Superior temporal gyrus (tissue), 1 donor: Measurements from ENCODE around the gene ZNF429.
"Not testable (repeated sequence)": the region's sequence is repeated elsewhere in the genome, so short reads cannot be mapped to it uniquely, and the experiment has no call there.

Experiments
- DNase-seq: peaks from one replicate; pipeline ENCODE4 v3.0.0-alpha.2; 2016; ENCODE audit errors: extremely low spot score

The ZNF429 gene

GRCh38 chr19:21590867-21591266 lies 85.5 kb downstream of the ZNF429 start:
- DNase-seq, result no peak

GRCh38 chr19:21593008-21593481 lies 87.6 kb downstream of the ZNF429 start:
- DNase-seq, result no peak

DNA sequence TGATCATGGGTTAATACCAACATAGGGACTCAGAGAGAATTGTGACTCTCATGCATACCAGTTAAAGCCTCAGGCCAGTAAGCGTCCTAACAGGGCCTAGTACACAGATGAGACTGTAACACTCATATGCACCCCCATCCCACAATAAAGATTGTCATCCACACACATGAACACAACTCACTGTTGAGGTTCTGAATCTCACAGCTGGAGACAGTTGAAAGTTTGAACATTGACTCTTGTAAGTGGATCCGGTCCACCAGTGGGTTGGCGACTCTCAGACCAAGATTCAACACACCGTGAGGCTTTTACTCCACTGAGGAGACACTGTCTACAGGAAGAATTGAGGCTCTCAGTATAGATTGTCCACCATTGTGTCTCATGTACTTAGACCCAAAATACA lies 88.1 kb downstream of the ZNF429 start:
- DNase-seq, result no peak

GRCh38 chr19:21593934-21594820 lies 88.8 kb downstream of the ZNF429 start:
- DNase-seq, result no peak

DNA sequence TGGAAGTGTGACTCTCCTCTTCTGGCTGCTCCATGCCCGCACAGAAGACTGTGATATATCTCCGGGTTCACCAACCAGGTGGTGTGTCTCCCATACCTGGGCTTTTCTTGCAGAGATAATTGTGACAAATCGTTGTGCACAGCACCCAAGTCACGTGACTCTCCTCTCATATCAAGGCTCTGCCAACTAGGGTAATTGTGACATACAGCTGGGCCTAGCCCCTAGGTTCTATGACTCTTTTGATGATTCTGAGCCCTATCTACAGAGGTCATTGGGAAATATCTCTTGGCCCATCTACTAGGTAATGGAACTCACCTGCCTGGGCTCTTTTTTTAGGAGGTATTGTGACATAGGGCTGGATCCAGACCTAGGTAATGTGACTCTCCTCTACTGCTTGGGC lies 89.8 kb downstream of the ZNF429 start:
- DNase-seq, result no peak

DNA sequence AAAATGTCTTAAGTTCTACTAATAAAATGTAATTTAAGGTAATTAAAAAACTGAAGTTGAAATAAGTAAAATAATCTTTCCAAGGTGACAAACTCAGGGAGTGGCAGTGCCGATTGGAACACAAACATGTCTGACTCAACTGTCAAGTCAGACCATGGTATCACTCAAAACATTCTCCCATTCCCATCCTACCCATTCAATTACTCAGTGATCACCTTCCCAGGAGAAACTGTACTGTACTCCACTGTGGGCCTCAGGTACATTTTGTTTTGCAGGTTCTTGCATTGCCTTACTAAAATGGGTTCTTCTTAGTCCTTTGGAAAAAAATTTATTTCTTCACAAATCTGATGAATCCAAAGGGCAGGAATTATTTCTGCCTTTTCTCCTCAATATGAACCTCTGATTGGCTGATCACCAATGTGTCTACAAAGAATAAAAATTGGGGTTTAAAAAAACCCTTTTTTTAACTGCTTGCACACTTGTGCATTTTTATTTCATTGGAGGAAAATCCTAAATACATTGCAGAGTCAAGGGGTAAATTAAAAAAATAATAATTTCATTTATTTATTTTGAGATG lies 96.8 kb downstream of the ZNF429 start:
- no peak for DNase-seq

- DNase-seq, result not testable (repeated sequence)
These were observed 97.4 kb downstream of the ZNF429 start for GRCh38 chr19:21602659-21603430.

DNA sequence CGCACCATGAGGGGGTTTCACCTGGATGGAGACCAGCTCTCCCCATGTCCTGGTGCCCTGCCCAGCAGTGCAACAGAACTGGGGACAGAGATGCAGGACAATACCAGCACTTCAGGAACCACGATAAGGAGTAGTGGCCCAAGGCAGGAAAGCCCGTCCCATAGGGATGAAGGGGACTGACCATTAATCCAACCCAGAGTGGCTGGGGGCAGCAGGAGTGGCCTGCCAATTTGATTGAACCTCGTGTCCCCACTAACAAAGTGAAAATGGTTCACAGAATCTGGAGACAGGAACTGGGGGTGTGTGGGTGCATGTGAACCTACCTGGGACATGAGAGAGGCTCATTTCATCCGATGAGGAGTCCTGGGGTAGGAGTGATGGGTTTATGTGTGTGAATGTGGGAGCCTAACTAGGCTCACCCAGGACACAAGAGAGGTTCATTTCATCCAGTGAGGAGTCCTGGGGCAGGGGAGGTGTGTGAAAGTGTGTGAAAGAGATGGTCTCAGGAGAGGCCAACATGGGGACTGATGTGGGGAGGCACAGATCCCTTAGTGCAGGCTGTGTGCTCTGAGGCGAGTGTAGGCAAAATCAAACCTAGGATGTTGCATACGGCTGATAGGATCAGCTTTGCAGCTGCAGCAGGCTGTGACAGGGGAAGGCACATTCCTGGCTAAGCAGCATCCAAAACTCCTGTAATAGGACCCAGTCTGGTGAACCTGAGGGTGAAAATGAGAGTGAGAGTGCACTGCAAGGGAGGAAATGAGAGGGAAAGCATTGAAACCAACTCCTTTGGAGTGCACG lies 98.2 kb downstream of the ZNF429 start:
- DNase-seq, result no peak

DNA sequence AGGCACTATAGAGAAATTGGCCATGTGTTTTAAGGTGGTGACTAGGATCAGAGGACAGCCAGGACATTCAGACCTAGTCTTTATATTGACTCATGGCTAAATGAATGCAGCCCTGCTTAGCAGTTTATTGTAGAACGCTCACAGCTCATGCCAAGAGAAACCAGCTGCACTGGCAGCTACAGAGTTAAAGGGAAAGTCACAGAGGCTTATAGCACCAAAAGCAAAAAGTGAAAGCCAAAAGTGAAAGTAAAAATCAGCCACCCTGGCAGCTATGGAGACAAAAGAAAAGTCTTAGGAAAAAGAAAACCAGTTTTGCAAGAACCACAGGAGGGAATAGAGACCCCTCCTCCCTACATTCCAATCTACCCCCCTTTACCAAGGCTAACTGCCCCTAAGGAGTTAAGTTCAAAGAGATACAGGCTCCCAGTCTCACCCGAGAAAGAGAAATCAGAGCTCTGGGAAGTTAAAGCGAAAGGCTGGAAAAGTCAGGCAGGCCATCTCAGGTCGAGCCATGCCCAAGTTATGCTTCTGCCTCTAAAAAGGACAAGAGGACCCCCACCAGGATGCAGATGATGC lies 99.0 kb downstream of the ZNF429 start:
- DNase-seq, result peak; percentile 34
